GM23338 (cell line): ENCODE data around the gene TCHH. TPM values are rescaled to one million over a fixed set of nuclear protein-coding genes. Genes with fewer than 3 reads are reported as not detected.

Experiments used
- ATAC-seq: fragments of 200-7000 bp; cut with Tn5 transposase; 3 replicates; pipeline ENCODE4 v1.9.1; 2020
- DNase-seq: peaks from one replicate; pipeline ENCODE4 v3.0.0-alpha.2; 2015; ENCODE audit warnings: low spot score
- H2AFZ ChIP-seq: fragments of 200-600 bp; sonication (generic); 2 replicates; pipeline ENCODE4 v1.8.0; 2016; ENCODE audit warnings: antibody characterized with exemption, mild to moderate bottlenecking, moderate library complexity
- H3F3A ChIP-seq: fragments of 200-600 bp; sonication (generic); replicated peaks from 2 replicates; pipeline ENCODE4 v1.8.0; 2017; ENCODE audit warnings: antibody characterized with exemption, mixed run types, low read depth
- H3K27ac ChIP-seq: fragments of 200-600 bp; sonication (generic); 2 replicates; pipeline ENCODE4 v1.6.1; 2016; ENCODE audit warnings: low read depth
- H3K27me3 ChIP-seq: fragments of 200-600 bp; sonication (generic); 2 replicates; pipeline ENCODE4 v1.8.0; 2016; ENCODE audit warnings: mild to moderate bottlenecking, mixed run types, moderate library complexity; ENCODE audit not compliant: insufficient read depth
- H3K36me3 ChIP-seq: fragments of 200-600 bp; sonication (generic); 2 replicates; pipeline ENCODE4 v1.8.0; 2016; ENCODE audit warnings: mild to moderate bottlenecking; ENCODE audit not compliant: insufficient read depth
- H3K4me1 ChIP-seq: fragments of 200-600 bp; sonication (generic); 2 replicates; pipeline ENCODE4 v1.8.0; 2016; ENCODE audit warnings: mild to moderate bottlenecking, moderate library complexity; ENCODE audit not compliant: insufficient read depth
- H3K4me2 ChIP-seq: fragments of 200-600 bp; sonication (generic); 2 replicates; pipeline ENCODE4 v1.7.1; 2017; ENCODE audit warnings: mixed run types
- H3K4me3 ChIP-seq: fragments of 200-600 bp; sonication (generic); 2 replicates; pipeline ENCODE4 v1.6.1; 2016; ENCODE audit warnings: mixed run types
- H3K79me2 ChIP-seq: fragments of 200-600 bp; sonication (generic); replicated peaks from 2 replicates; pipeline ENCODE4 v1.8.0; 2017; ENCODE audit warnings: mild to moderate bottlenecking; ENCODE audit not compliant: insufficient read depth
- H3K9me2 ChIP-seq: fragments of 200-600 bp; sonication (generic); 2 replicates; pipeline ENCODE4 v1.8.0; 2017; ENCODE audit not compliant: insufficient read depth
- H4K20me1 ChIP-seq: fragments of 200-600 bp; sonication (generic); replicated peaks from 2 replicates; pipeline ENCODE4 v1.8.0; 2017; ENCODE audit warnings: mild to moderate bottlenecking; ENCODE audit not compliant: insufficient read depth
- H3K27ac Mint-ChIP-seq: 2 replicates; pipeline ENCODE4 v1.8.0; 2020; ENCODE audit warnings: inconsistent platforms, mild to moderate bottlenecking, moderate library complexity, mixed read lengths
- H3K27me3 Mint-ChIP-seq: 3 replicates; pipeline ENCODE4 v1.8.0; 2022; ENCODE audit warnings: low read depth, mild to moderate bottlenecking, moderate library complexity, mixed read lengths, inconsistent platforms; ENCODE audit not compliant: insufficient read depth, poor library complexity
- H3K36me3 Mint-ChIP-seq: 3 replicates; pipeline ENCODE4 v1.8.0; 2021; ENCODE audit warnings: low read depth, mild to moderate bottlenecking, inconsistent platforms, moderate library complexity, mixed read lengths
- H3K4me1 Mint-ChIP-seq: 3 replicates; pipeline ENCODE4 v1.8.0; 2020; ENCODE audit warnings: mild to moderate bottlenecking, inconsistent platforms, mixed read lengths
- H3K4me3 Mint-ChIP-seq: 3 replicates; pipeline ENCODE4 v1.8.0; 2021; ENCODE audit warnings: moderate library complexity, mild to moderate bottlenecking, inconsistent platforms, mixed read lengths
- H3K9me3 Mint-ChIP-seq: 3 replicates; pipeline ENCODE4 v1.8.0; 2020; ENCODE audit warnings: moderate library complexity, mild to moderate bottlenecking, inconsistent platforms, mixed read lengths
- CREB1 ChIP-seq: fragments of 250-450 bp; sonication (Bioruptor Pico); IDR thresholded peaks from 2 replicates; pipeline ENCODE4 v1.5.0; 2020; ENCODE audit warnings: low read depth, mild to moderate bottlenecking, moderate library complexity
- EZH2 ChIP-seq: fragments of 200-600 bp; sonication (generic); IDR thresholded peaks from one replicate; pipeline ENCODE4 v1.8.0; 2017; ENCODE audit warnings: antibody characterized with exemption, mild to moderate bottlenecking, low read depth; ENCODE audit not compliant: unreplicated experiment
- EZH2phosphoT487 ChIP-seq: fragments of 200-600 bp; sonication (generic); IDR thresholded peaks from one replicate; pipeline ENCODE4 v1.8.1; 2018; ENCODE audit warnings: antibody characterized with exemption; ENCODE audit not compliant: unreplicated experiment
- JUNB ChIP-seq: IDR thresholded peaks from one replicate; pipeline ENCODE4 v1.6.1; 2016; ENCODE audit warnings: antibody characterized with exemption; ENCODE audit not compliant: unreplicated experiment
- NANOG ChIP-seq: IDR thresholded peaks from 2 replicates; pipeline ENCODE4 v1.6.1; 2016; ENCODE audit warnings: antibody characterized with exemption, borderline replicate concordance
- POLR2AphosphoS5 ChIP-seq: IDR thresholded peaks from 2 replicates; pipeline ENCODE4 v1.6.1; 2016; ENCODE audit warnings: antibody characterized with exemption, low read depth
- STAT1 ChIP-seq: IDR thresholded peaks from one replicate; pipeline ENCODE4 v1.6.1; 2016; ENCODE audit warnings: antibody characterized with exemption; ENCODE audit not compliant: unreplicated experiment
- ZNF114 ChIP-seq: fragments of 250-450 bp; sonication (Bioruptor Pico); IDR thresholded peaks from 2 replicates; pipeline ENCODE4 v1.5.0; 2020; ENCODE audit warnings: mild to moderate bottlenecking, moderate library complexity
- ZNF331 ChIP-seq: fragments of 250-450 bp; sonication (Bioruptor Pico); IDR thresholded peaks from 2 replicates; pipeline ENCODE4 v1.5.0; 2020; ENCODE audit warnings: low read depth, mild to moderate bottlenecking, moderate library complexity
- polyA plus RNA-seq: library from polyadenylated mRNA; unstranded; fragments of >200 nt; fragmentation: Nextera tagmentation; extraction: Ambion mirVana; gene quantifications from 2 replicates; pipeline ENCODE4 v1.2.1, GENCODE V29; 2016
- total RNA-seq: library from RNA; depleted of rRNA; stranded (reverse); fragments of >200 nt; shearing (Covaris generic); gene quantifications from 2 replicates; pipeline ENCODE4 v1.2.3, GENCODE V29; 2014
- TF ChIP-seq, protein P1 (sequence below): IDR thresholded peaks from one replicate; pipeline ENCODE4 v1.6.1; 2018; ENCODE audit warnings: antibody characterized with exemption; ENCODE audit not compliant: unreplicated experiment
- TF ChIP-seq, protein P2 (sequence below): fragments of 250-450 bp; sonication (Bioruptor Pico); IDR thresholded peaks from 2 replicates; pipeline ENCODE4 v1.5.0; 2020; ENCODE audit warnings: mild to moderate bottlenecking, moderate library complexity
- TF ChIP-seq, protein P3 (sequence below), 2 experiments: fragments of 200-600 bp in 1 of 2; sonication (generic) in 1 of 2; conservative IDR thresholded peaks; 2 replicates each; pipeline versions ENCODE4 v1.5.1 to v1.6.1; 2016 to 2017; ENCODE audit warnings: antibody characterized with exemption in 2 of 2, low read depth in 2 of 2, mild to moderate bottlenecking in 2 of 2, moderate library complexity in 1 of 2
- TF ChIP-seq, protein P4 (sequence below): IDR thresholded peaks from 2 replicates; pipeline ENCODE4 v1.6.1; 2016; ENCODE audit warnings: antibody characterized with exemption

TCHH gene
- total and polyA plus RNA-seq, 2 experiments from 2014 or later, result 0.38 to 0.42 TPM

DNA sequence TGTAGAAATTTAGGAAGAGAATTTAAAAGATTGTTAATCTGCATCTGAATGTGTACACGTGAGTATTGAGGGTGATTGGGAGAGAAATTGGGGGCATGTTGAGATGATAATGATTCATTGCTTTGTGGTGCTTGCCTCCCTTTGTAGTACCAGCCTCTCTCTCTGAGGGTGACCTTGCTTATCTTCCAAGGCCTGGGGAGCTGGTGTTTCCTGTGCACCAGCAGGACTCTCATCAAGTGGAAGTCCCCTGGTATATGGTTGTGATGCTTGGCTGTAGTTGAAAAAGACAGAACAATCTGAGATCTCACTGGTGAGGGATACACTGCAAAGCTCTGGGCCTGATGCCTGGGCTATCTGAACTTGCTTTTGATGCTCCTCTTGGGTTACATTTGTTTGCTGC lies 30.4 kb downstream of the TCHH start:
- H3K27ac Mint-ChIP-seq, result no peak overlapping the region
- H3K9me2 ChIP-seq, result peaks cover 20% of the 10 kb centered on the region; the same call in 1 of the 2 replicates
- ATAC-seq, result no peak

More for the DNA sequence above, 30.4 kb downstream of the TCHH start:
- Histone ChIP-seq H3K27me3 (no peaks in the 10 kb centered on the region), H4K20me1 (no peaks in the 10 kb centered on the region), H3K4me1 (no peaks in the 10 kb centered on the region), H3K4me2 (no peak overlapping the region), H2AFZ (no peak overlapping the region; the same call in 1 of the 2 replicates), H3K36me3 (no peaks in the 10 kb centered on the region), H3F3A (no peaks in the 10 kb centered on the region), H3K4me3 (no peak overlapping the region), H3K27ac (no peak overlapping the region), H3K79me2 (no peaks in the 10 kb centered on the region)
- no peaks in the 10 kb centered on the region for H3K4me1 Mint-ChIP-seq
- H3K27me3 Mint-ChIP-seq, result no peaks in the 10 kb centered on the region
- H3K9me3 Mint-ChIP-seq, result no peaks in the 10 kb centered on the region; the same call in 2 of the 3 replicates
- TF ChIP-seq NANOG (no peak), ZNF331 (CRISPR knock-in tag) (no peak), EZH2phosphoT487 (no peak), STAT1 (no peak), JUNB (no peak), ZNF114 (CRISPR knock-in tag) (no peak), POLR2AphosphoS5 (no peak), EZH2 (no peak), CREB1 (CRISPR knock-in tag) (no peak)
- TF ChIP-seq, protein P1, sequence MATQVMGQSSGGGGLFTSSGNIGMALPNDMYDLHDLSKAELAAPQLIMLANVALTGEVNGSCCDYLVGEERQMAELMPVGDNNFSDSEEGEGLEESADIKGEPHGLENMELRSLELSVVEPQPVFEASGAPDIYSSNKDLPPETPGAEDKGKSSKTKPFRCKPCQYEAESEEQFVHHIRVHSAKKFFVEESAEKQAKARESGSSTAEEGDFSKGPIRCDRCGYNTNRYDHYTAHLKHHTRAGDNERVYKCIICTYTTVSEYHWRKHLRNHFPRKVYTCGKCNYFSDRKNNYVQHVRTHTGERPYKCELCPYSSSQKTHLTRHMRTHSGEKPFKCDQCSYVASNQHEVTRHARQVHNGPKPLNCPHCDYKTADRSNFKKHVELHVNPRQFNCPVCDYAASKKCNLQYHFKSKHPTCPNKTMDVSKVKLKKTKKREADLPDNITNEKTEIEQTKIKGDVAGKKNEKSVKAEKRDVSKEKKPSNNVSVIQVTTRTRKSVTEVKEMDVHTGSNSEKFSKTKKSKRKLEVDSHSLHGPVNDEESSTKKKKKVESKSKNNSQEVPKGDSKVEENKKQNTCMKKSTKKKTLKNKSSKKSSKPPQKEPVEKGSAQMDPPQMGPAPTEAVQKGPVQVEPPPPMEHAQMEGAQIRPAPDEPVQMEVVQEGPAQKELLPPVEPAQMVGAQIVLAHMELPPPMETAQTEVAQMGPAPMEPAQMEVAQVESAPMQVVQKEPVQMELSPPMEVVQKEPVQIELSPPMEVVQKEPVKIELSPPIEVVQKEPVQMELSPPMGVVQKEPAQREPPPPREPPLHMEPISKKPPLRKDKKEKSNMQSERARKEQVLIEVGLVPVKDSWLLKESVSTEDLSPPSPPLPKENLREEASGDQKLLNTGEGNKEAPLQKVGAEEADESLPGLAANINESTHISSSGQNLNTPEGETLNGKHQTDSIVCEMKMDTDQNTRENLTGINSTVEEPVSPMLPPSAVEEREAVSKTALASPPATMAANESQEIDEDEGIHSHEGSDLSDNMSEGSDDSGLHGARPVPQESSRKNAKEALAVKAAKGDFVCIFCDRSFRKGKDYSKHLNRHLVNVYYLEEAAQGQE, result no peak
- TF ChIP-seq, protein P2, sequence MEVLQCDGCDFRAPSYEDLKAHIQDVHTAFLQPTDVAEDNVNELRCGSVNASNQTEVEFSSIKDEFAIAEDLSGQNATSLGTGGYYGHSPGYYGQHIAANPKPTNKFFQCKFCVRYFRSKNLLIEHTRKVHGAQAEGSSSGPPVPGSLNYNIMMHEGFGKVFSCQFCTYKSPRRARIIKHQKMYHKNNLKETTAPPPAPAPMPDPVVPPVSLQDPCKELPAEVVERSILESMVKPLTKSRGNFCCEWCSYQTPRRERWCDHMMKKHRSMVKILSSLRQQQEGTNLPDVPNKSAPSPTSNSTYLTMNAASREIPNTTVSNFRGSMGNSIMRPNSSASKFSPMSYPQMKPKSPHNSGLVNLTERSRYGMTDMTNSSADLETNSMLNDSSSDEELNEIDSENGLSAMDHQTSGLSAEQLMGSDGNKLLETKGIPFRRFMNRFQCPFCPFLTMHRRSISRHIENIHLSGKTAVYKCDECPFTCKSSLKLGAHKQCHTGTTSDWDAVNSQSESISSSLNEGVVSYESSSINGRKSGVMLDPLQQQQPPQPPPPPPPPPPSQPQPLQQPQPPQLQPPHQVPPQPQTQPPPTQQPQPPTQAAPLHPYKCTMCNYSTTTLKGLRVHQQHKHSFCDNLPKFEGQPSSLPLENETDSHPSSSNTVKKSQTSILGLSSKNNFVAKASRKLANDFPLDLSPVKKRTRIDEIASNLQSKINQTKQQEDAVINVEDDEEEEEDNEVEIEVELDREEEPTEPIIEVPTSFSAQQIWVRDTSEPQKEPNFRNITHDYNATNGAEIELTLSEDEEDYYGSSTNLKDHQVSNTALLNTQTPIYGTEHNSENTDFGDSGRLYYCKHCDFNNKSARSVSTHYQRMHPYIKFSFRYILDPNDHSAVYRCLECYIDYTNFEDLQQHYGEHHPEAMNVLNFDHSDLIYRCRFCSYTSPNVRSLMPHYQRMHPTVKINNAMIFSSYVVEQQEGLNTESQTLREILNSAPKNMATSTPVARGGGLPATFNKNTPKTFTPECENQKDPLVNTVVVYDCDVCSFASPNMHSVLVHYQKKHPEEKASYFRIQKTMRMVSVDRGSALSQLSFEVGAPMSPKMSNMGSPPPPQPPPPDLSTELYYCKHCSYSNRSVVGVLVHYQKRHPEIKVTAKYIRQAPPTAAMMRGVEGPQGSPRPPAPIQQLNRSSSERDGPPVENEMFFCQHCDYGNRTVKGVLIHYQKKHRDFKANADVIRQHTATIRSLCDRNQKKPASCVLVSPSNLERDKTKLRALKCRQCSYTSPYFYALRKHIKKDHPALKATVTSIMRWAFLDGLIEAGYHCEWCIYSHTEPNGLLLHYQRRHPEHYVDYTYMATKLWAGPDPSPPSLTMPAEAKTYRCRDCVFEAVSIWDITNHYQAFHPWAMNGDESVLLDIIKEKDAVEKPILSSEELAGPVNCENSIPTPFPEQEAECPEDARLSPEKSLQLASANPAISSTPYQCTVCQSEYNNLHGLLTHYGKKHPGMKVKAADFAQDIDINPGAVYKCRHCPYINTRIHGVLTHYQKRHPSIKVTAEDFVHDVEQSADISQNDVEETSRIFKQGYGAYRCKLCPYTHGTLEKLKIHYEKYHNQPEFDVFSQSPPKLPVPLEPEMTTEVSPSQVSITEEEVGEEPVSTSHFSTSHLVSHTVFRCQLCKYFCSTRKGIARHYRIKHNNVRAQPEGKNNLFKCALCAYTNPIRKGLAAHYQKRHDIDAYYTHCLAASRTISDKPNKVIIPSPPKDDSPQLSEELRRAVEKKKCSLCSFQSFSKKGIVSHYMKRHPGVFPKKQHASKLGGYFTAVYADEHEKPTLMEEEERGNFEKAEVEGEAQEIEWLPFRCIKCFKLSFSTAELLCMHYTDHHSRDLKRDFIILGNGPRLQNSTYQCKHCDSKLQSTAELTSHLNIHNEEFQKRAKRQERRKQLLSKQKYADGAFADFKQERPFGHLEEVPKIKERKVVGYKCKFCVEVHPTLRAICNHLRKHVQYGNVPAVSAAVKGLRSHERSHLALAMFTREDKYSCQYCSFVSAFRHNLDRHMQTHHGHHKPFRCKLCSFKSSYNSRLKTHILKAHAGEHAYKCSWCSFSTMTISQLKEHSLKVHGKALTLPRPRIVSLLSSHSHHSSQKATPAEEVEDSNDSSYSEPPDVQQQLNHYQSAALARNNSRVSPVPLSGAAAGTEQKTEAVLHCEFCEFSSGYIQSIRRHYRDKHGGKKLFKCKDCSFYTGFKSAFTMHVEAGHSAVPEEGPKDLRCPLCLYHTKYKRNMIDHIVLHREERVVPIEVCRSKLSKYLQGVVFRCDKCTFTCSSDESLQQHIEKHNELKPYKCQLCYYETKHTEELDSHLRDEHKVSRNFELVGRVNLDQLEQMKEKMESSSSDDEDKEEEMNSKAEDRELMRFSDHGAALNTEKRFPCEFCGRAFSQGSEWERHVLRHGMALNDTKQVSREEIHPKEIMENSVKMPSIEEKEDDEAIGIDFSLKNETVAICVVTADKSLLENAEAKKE, result no peak
- TF ChIP-seq, protein P3, sequence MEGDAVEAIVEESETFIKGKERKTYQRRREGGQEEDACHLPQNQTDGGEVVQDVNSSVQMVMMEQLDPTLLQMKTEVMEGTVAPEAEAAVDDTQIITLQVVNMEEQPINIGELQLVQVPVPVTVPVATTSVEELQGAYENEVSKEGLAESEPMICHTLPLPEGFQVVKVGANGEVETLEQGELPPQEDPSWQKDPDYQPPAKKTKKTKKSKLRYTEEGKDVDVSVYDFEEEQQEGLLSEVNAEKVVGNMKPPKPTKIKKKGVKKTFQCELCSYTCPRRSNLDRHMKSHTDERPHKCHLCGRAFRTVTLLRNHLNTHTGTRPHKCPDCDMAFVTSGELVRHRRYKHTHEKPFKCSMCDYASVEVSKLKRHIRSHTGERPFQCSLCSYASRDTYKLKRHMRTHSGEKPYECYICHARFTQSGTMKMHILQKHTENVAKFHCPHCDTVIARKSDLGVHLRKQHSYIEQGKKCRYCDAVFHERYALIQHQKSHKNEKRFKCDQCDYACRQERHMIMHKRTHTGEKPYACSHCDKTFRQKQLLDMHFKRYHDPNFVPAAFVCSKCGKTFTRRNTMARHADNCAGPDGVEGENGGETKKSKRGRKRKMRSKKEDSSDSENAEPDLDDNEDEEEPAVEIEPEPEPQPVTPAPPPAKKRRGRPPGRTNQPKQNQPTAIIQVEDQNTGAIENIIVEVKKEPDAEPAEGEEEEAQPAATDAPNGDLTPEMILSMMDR (conservative IDR thresholded peaks at IDR 0.05; ENCODE audit: low read depth in 2 of 2), result no peak
- TF ChIP-seq, protein P4, sequence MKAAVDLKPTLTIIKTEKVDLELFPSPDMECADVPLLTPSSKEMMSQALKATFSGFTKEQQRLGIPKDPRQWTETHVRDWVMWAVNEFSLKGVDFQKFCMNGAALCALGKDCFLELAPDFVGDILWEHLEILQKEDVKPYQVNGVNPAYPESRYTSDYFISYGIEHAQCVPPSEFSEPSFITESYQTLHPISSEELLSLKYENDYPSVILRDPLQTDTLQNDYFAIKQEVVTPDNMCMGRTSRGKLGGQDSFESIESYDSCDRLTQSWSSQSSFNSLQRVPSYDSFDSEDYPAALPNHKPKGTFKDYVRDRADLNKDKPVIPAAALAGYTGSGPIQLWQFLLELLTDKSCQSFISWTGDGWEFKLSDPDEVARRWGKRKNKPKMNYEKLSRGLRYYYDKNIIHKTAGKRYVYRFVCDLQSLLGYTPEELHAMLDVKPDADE, result no peak
- H3K36me3 Mint-ChIP-seq, result no peaks in the 10 kb centered on the region
- DNase-seq, result no peak
- no peak overlapping the region for H3K4me3 Mint-ChIP-seq
